H9 (cell line): ENCODE results near the gene ACSM5. TPM values are rescaled to one million over a fixed set of nuclear protein-coding genes. Genes with fewer than 3 reads are reported as not detected.

Experiments used
- DNase-seq: peaks from one replicate; pipeline ENCODE4 v3.0.0-alpha.2; 2017
- H2AFZ ChIP-seq: one replicate; pipeline ENCODE4 v1.6.1; 2013; ENCODE audit warnings: mild to moderate bottlenecking, low read length, control low read depth, moderate library complexity
- H2AK5ac ChIP-seq: 2 replicates; pipeline ENCODE4 v1.6.1; 2013; ENCODE audit warnings: low read length, control low read depth, mixed read lengths; ENCODE audit not compliant: insufficient read length
- H2BK120ac ChIP-seq: one replicate; pipeline ENCODE4 v1.6.1; 2013; ENCODE audit warnings: low read depth, mild to moderate bottlenecking, low read length, control low read depth, inconsistent platforms; ENCODE audit not compliant: poor library complexity, severe bottlenecking
- H2BK12ac ChIP-seq: 2 replicates; pipeline ENCODE4 v1.6.1; 2013; ENCODE audit warnings: low read length, control low read depth, mixed read lengths, low read depth; ENCODE audit not compliant: insufficient read length
- H2BK15ac ChIP-seq: 2 replicates; pipeline ENCODE4 v1.6.1; 2013; ENCODE audit warnings: low read depth, low read length, control low read depth
- H2BK20ac ChIP-seq: one replicate; pipeline ENCODE4 v1.6.1; 2013; ENCODE audit warnings: low read depth, mild to moderate bottlenecking, low read length, control low read depth, inconsistent platforms; ENCODE audit not compliant: poor library complexity, severe bottlenecking
- H2BK5ac ChIP-seq: 2 replicates; pipeline ENCODE4 v1.6.1; 2013; ENCODE audit warnings: low read length, control low read depth, mixed read lengths; ENCODE audit not compliant: insufficient read length
- H3K14ac ChIP-seq: 2 replicates; pipeline ENCODE4 v1.6.1; 2013; ENCODE audit warnings: low read length, control low read depth; ENCODE audit not compliant: insufficient read depth
- H3K18ac ChIP-seq: 2 replicates; pipeline ENCODE4 v1.6.1; 2013; ENCODE audit warnings: low read depth, mild to moderate bottlenecking, mixed read lengths, low read length, control low read depth; ENCODE audit not compliant: insufficient read length
- H3K23ac ChIP-seq: 2 replicates; pipeline ENCODE4 v1.6.1; 2013; ENCODE audit warnings: low read length, control low read depth, mixed read lengths, low read depth; ENCODE audit not compliant: insufficient read length
- H3K23me2 ChIP-seq: 2 replicates; pipeline ENCODE4 v1.6.1; 2013; ENCODE audit warnings: low read depth, mild to moderate bottlenecking, mixed read lengths, low read length, control low read depth; ENCODE audit not compliant: insufficient read length, poor library complexity, severe bottlenecking
- H3K27ac ChIP-seq: 2 replicates; pipeline ENCODE4 v1.5.1; 2013; ENCODE audit warnings: low read length, control low read depth, mixed read lengths, low read depth; ENCODE audit not compliant: insufficient read length
- H3K27me3 ChIP-seq: 2 replicates; pipeline ENCODE4 v1.6.1; 2013; ENCODE audit warnings: low read length, control low read depth, inconsistent platforms; ENCODE audit not compliant: insufficient read depth
- H3K4ac ChIP-seq: 2 replicates; pipeline ENCODE4 v1.6.1; 2013; ENCODE audit warnings: low read depth, mild to moderate bottlenecking, control low read depth, inconsistent platforms, low read length, moderate library complexity
- H3K4me1 ChIP-seq: 2 replicates; pipeline ENCODE4 v1.6.1; 2013; ENCODE audit warnings: low read length, control low read depth, inconsistent platforms; ENCODE audit not compliant: insufficient read depth
- H3K4me2 ChIP-seq: 2 replicates; pipeline ENCODE4 v1.6.1; 2013; ENCODE audit warnings: low read length, control low read depth, mixed read lengths; ENCODE audit not compliant: insufficient read length, insufficient read depth
- H3K56ac ChIP-seq: 2 replicates; pipeline ENCODE4 v1.6.1; 2013; ENCODE audit warnings: low read depth, mild to moderate bottlenecking, mixed read lengths, low read length, control low read depth; ENCODE audit not compliant: insufficient read length
- H3K79me1 ChIP-seq: 2 replicates; pipeline ENCODE4 v1.6.1; 2013; ENCODE audit warnings: low read depth, mild to moderate bottlenecking, moderate library complexity, low read length, control low read depth, inconsistent platforms; ENCODE audit not compliant: insufficient read depth, poor library complexity, severe bottlenecking
- H3K79me2 ChIP-seq: 2 replicates; pipeline ENCODE4 v1.6.1; 2013; ENCODE audit warnings: low read length, control low read depth, inconsistent platforms; ENCODE audit not compliant: insufficient read depth
- H3K9ac ChIP-seq: 2 replicates; pipeline ENCODE4 v1.6.1; 2013; ENCODE audit warnings: low read length, control low read depth, mixed read lengths; ENCODE audit not compliant: insufficient read length; ENCODE audit errors: extremely low read depth
- H3K9me3 ChIP-seq: one replicate; pipeline ENCODE4 v1.6.1; 2013; ENCODE audit warnings: low read depth, low read length, inconsistent platforms; ENCODE audit not compliant: control insufficient read depth
- H3T11ph ChIP-seq: one replicate; pipeline ENCODE4 v1.6.1; 2013; ENCODE audit warnings: mild to moderate bottlenecking, low read length, control low read depth, inconsistent platforms
- H4K20me1 ChIP-seq: one replicate; pipeline ENCODE4 v1.6.1; 2013; ENCODE audit not compliant: control insufficient read depth, insufficient read length, insufficient read depth
- H4K5ac ChIP-seq: 2 replicates; pipeline ENCODE4 v1.6.1; 2013; ENCODE audit warnings: low read depth, mild to moderate bottlenecking, mixed read lengths, low read length, control low read depth; ENCODE audit not compliant: insufficient read length
- H4K8ac ChIP-seq: replicated peaks from 2 replicates; pipeline ENCODE4 v1.6.1; 2013; ENCODE audit warnings: low read length, control low read depth, mixed read lengths, low read depth; ENCODE audit not compliant: insufficient read length
- H4K91ac ChIP-seq: 2 replicates; pipeline ENCODE4 v1.6.1; 2013; ENCODE audit warnings: low read depth, mild to moderate bottlenecking, moderate library complexity, mixed read lengths, low read length, control low read depth; ENCODE audit not compliant: insufficient read length
- H3K27ac Mint-ChIP-seq, 3 experiments: 2 replicates in 2 of 3; 3 replicates in 1 of 3; pipeline ENCODE4 v1.8.0; 2020 to 2021; ENCODE audit warnings: mixed read lengths in 3 of 3, mild to moderate bottlenecking in 1 of 3, moderate library complexity in 1 of 3
- H3K27me3 Mint-ChIP-seq: 2 replicates; pipeline ENCODE4 v1.8.0; 2021; ENCODE audit warnings: low read depth, mild to moderate bottlenecking, moderate library complexity, mixed read lengths
- H3K36me3 Mint-ChIP-seq, 3 experiments: 2 replicates in 2 of 3; 3 replicates in 1 of 3; pipeline ENCODE4 v1.8.0; 2020 to 2021; ENCODE audit warnings: low read depth in 3 of 3, mixed read lengths in 3 of 3; ENCODE audit not compliant: insufficient read depth in 1 of 3
- H3K4me1 Mint-ChIP-seq, 2 experiments: 2 replicates each; pipeline ENCODE4 v1.8.0; 2020; ENCODE audit warnings: mixed read lengths in 2 of 2
- H3K4me3 Mint-ChIP-seq, 2 experiments: 2 replicates in 1 of 2; 3 replicates in 1 of 2; pipeline ENCODE4 v1.8.0; 2020 to 2021; ENCODE audit warnings: mild to moderate bottlenecking in 2 of 2, mixed read lengths in 2 of 2, moderate library complexity in 1 of 2
- H3K9me3 Mint-ChIP-seq, 2 experiments: 2 replicates in 1 of 2; 3 replicates in 1 of 2; pipeline ENCODE4 v1.8.0; 2020; ENCODE audit warnings: mild to moderate bottlenecking in 2 of 2, mixed read lengths in 2 of 2, moderate library complexity in 1 of 2
- WGBS: extraction: QIAGEN DNeasy Blood & Tissue Kit; methylation state at CpG from one replicate; pipeline ENCODE4 v1.1.7; 2013; ENCODE audit warnings: missing lambda C conversion rate, low lambda C conversion rate, mixed read lengths; ENCODE audit not compliant: insufficient read length; ENCODE audit errors: extremely low coverage; 5-methylcytosine and 5-hydroxymethylcytosine counted together
- total RNA-seq: library from RNA; stranded (reverse); gene quantifications from 2 replicates; pipeline ENCODE4 v1.2.1, GENCODE V29; 2021
- TF ChIP-seq, protein P1 (sequence below): fragments of 200-600 bp; sonication (generic); conservative IDR thresholded peaks from 3 replicates; pipeline ENCODE4 v1.8.0; 2021; ENCODE audit warnings: antibody characterized with exemption, mild to moderate bottlenecking

ACSM5 gene
- total RNA-seq, 1 experiment from 2014 or later: not detected

DNA sequence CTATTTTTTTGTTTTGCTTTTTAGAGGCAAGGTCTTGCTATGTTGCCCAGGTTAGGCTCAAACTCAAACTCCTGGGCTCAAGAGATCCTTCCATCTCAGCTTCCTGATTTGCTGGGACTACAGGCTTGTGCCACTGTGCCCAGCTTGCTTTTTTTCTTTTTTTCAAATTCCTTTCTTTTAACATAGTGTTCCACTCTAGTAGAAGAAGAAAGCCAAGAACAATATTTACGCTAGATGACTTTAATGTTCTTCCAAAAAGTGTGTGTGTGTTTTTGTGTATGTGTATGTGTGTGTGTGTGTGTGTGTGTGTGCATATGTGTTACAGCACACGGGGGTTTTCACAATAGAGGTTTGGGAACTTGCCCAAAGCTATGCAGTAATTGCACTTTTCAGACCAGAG is 46.1 kb upstream of the ACSM5 start:
- no peaks in the 10 kb centered on the region for H3K9me3 Mint-ChIP-seq
- Histone ChIP-seq H3K9ac (no peak overlapping the region), H2AFZ (no peak overlapping the region), H3K27ac (no peak overlapping the region), H3K4me2 (no peak overlapping the region), H2BK12ac (no peak overlapping the region), H3K18ac (no peak overlapping the region), H2BK5ac (no peak overlapping the region), H2BK15ac (no peak overlapping the region), H2AK5ac (no peak overlapping the region), H2BK120ac (no peak overlapping the region), H3K9me3 (no peaks in the 10 kb centered on the region), H4K20me1 (no peaks in the 10 kb centered on the region), H4K5ac (no peak overlapping the region), H3K56ac (no peak overlapping the region), H3K4me1 (no peaks in the 10 kb centered on the region), H3K23ac (no peak overlapping the region), H3K79me1 (no peaks in the 10 kb centered on the region), H4K8ac (no peak overlapping the region), H3K79me2 (no peaks in the 10 kb centered on the region; the same call in 1 of the 2 replicates), H3T11ph (no peak overlapping the region), H2BK20ac (no peak overlapping the region), H4K91ac (no peak overlapping the region), H3K14ac (no peak overlapping the region), H3K23me2 (no peaks in the 10 kb centered on the region), H3K27me3 (no peaks in the 10 kb centered on the region), H3K4ac (no peak overlapping the region)
- TF ChIP-seq, protein P1, sequence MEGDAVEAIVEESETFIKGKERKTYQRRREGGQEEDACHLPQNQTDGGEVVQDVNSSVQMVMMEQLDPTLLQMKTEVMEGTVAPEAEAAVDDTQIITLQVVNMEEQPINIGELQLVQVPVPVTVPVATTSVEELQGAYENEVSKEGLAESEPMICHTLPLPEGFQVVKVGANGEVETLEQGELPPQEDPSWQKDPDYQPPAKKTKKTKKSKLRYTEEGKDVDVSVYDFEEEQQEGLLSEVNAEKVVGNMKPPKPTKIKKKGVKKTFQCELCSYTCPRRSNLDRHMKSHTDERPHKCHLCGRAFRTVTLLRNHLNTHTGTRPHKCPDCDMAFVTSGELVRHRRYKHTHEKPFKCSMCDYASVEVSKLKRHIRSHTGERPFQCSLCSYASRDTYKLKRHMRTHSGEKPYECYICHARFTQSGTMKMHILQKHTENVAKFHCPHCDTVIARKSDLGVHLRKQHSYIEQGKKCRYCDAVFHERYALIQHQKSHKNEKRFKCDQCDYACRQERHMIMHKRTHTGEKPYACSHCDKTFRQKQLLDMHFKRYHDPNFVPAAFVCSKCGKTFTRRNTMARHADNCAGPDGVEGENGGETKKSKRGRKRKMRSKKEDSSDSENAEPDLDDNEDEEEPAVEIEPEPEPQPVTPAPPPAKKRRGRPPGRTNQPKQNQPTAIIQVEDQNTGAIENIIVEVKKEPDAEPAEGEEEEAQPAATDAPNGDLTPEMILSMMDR: no peak
- WGBS: no CpG with 5 or more reads among the region's 2 CpGs
- no peaks in the 10 kb centered on the region; a peak in 1 of 7 replicates for H3K36me3 Mint-ChIP-seq
- H3K27ac Mint-ChIP-seq: no peak overlapping the region
- no peak overlapping the region for H3K4me3 Mint-ChIP-seq
- no peaks in the 10 kb centered on the region for H3K4me1 Mint-ChIP-seq
- H3K27me3 Mint-ChIP-seq: peaks cover 23% of the 10 kb centered on the region
- DNase-seq: no peak
